ENCODE results near the gene PCAT7. TPM values are rescaled to one million over a fixed set of nuclear protein-coding genes. Genes with fewer than 3 reads are reported as not detected.

The PCAT7 gene
- total RNA-seq, 4 donors from 2014 or later = not detected

GRCh38 chr9:94566550-94566949, 11.7 kb downstream of the PCAT7 start:
- no peak for TF ChIP-seq CTCF (IDR thresholded peaks at IDR 0.05; ENCODE audit: low read depth)

GRCh38 chr9:94567271-94567670, 12.4 kb downstream of the PCAT7 start:
- no peak for TF ChIP-seq CTCF (IDR thresholded peaks at IDR 0.05; ENCODE audit: low read depth)

- no peak for TF ChIP-seq CTCF (IDR thresholded peaks at IDR 0.05; ENCODE audit: low read depth)
These were observed 13.5 kb downstream of the PCAT7 start for GRCh38 chr9:94568250-94568889.

- no peak for TF ChIP-seq CTCF (IDR thresholded peaks at IDR 0.05; ENCODE audit: low read depth)
These were observed 14.3 kb downstream of the PCAT7 start for GRCh38 chr9:94568972-94569712.

- TF ChIP-seq CTCF (IDR thresholded peaks at IDR 0.05; ENCODE audit: low read depth) = no peak
These were observed 21.2 kb downstream of the PCAT7 start for GRCh38 chr9:94576131-94576530.

GRCh38 chr9:94577036-94577435, 22.2 kb downstream of the PCAT7 start:
- TF ChIP-seq CTCF (IDR thresholded peaks at IDR 0.05; ENCODE audit: low read depth) = no peak

- no peak for TF ChIP-seq CTCF (IDR thresholded peaks at IDR 0.05; ENCODE audit: low read depth)
These were observed 22.7 kb downstream of the PCAT7 start for GRCh38 chr9:94577571-94577970.
